Testis (tissue), 2 donors: Measurements from ENCODE around the gene ZDHHC8.

ENCODE experiments used
- POLR2A ChIP-seq: fragments of 450-650 bp; IDR thresholded peaks from one replicate; pipeline ENCODE4 v1.6.1; 2017; ENCODE audit warnings: antibody characterized with exemption, mild to moderate bottlenecking, moderate library complexity
- TF ChIP-seq, protein P1 (sequence below), 3 experiments: fragments of 450-650 bp in 2 of 3; fragments of 200-600 bp in 1 of 3; sonication (generic) in 1 of 3; IDR thresholded peaks; one replicate each; pipeline ENCODE4 v1.5.1; 2016 to 2019; ENCODE audit warnings: antibody characterized with exemption in 3 of 3, mild to moderate bottlenecking in 2 of 3, moderate library complexity in 1 of 3

- TF ChIP-seq, protein P1, sequence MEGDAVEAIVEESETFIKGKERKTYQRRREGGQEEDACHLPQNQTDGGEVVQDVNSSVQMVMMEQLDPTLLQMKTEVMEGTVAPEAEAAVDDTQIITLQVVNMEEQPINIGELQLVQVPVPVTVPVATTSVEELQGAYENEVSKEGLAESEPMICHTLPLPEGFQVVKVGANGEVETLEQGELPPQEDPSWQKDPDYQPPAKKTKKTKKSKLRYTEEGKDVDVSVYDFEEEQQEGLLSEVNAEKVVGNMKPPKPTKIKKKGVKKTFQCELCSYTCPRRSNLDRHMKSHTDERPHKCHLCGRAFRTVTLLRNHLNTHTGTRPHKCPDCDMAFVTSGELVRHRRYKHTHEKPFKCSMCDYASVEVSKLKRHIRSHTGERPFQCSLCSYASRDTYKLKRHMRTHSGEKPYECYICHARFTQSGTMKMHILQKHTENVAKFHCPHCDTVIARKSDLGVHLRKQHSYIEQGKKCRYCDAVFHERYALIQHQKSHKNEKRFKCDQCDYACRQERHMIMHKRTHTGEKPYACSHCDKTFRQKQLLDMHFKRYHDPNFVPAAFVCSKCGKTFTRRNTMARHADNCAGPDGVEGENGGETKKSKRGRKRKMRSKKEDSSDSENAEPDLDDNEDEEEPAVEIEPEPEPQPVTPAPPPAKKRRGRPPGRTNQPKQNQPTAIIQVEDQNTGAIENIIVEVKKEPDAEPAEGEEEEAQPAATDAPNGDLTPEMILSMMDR (IDR thresholded peaks at IDR 0.05) = no peak
- TF ChIP-seq POLR2A = no peak
Measured at GRCh38 chr22:20096574-20097420, 34.8 kb upstream of the ZDHHC8 start.
